IMR-90 (cell line): Measurements from ENCODE around the gene RUNX2. TPM values are rescaled to one million over a fixed set of nuclear protein-coding genes. Genes with fewer than 3 reads are reported as not detected.

ENCODE experiments used
- ATAC-seq: fragments of 200-7000 bp; cut with Tn5 transposase; 2 replicates; pipeline ENCODE4 v1.9.1; 2020; ENCODE audit warnings: low read depth, mild to moderate bottlenecking, moderate library complexity
- BruUV-seq: library from RNA; stranded (reverse); fragments of 400-500 nt; replicated peaks from 2 replicates; lab custom pipeline; 2021; lab: Mats Ljungman, UMichigan
- CTCF ChIA-PET: fragments of 300-600 bp; formaldehyde crosslinking; extraction: SDS; loops from one replicate; lab custom pipeline; 2021; ENCODE audit warnings: antibody characterized with exemption; lab: Yijun Ruan, JAX
- POLR2A ChIA-PET: fragments of 300-600 bp; sonication (Branson Sonifier 250); formaldehyde crosslinking; loops from one replicate; lab custom pipeline; 2022; ENCODE audit warnings: antibody characterized with exemption; ENCODE audit not compliant: unreplicated experiment; lab: Charles Lee
- DNase-seq: peaks from one replicate; pipeline ENCODE4 v3.0.0; 2013
- H2AFZ ChIP-seq: replicated peaks from 2 replicates; pipeline ENCODE3; 2013; ENCODE audit warnings: low read length, mild to moderate bottlenecking; ENCODE audit not compliant: poor library complexity
- H2AK5ac ChIP-seq: 2 replicates; pipeline ENCODE4 v1.6.1; 2013; ENCODE audit warnings: low read depth, low read length, inconsistent platforms
- H2AK9ac ChIP-seq: replicated peaks from 2 replicates; pipeline ENCODE3; 2013; ENCODE audit warnings: mild to moderate bottlenecking, low read depth, low read length, moderate library complexity; ENCODE audit not compliant: poor library complexity
- H2BK120ac ChIP-seq: 2 replicates; pipeline ENCODE4 v1.6.1; 2013; ENCODE audit warnings: low read depth, low read length, inconsistent platforms
- H2BK15ac ChIP-seq: 3 replicates; pipeline ENCODE4 v1.6.1; 2013; ENCODE audit warnings: low read depth, low read length, inconsistent platforms
- H2BK20ac ChIP-seq: 2 replicates; pipeline ENCODE4 v1.6.1; 2013; ENCODE audit warnings: low read depth, mild to moderate bottlenecking, inconsistent platforms, low read length, moderate library complexity
- H2BK5ac ChIP-seq: 2 replicates; pipeline ENCODE4 v1.6.1; 2013; ENCODE audit warnings: mild to moderate bottlenecking, low read depth, low read length, inconsistent platforms; ENCODE audit not compliant: poor library complexity, severe bottlenecking
- H3K14ac ChIP-seq: replicated peaks from 2 replicates; pipeline ENCODE4 v1.6.1; 2013; ENCODE audit warnings: low read depth, low read length, inconsistent platforms
- H3K18ac ChIP-seq: 2 replicates; pipeline ENCODE4 v1.6.1; 2013; ENCODE audit warnings: low read depth, low read length, control low read depth
- H3K23ac ChIP-seq: 2 replicates; pipeline ENCODE4 v1.6.1; 2013; ENCODE audit warnings: low read depth, low read length, inconsistent platforms
- H3K27ac ChIP-seq: 2 replicates; pipeline ENCODE4 v1.5.1; 2013; ENCODE audit warnings: mild to moderate bottlenecking, control low read depth, low read length; ENCODE audit not compliant: insufficient read depth
- H3K27me3 ChIP-seq: 2 replicates; pipeline ENCODE4 v1.6.1; 2013; ENCODE audit warnings: low read length; ENCODE audit not compliant: control insufficient read depth, insufficient read depth
- H3K36me3 ChIP-seq: 2 replicates; pipeline ENCODE4 v1.6.1; 2013; ENCODE audit warnings: low read length, mixed read lengths; ENCODE audit not compliant: control insufficient read depth, insufficient read depth
- H3K4ac ChIP-seq: 2 replicates; pipeline ENCODE4 v1.6.1; 2013; ENCODE audit warnings: low read depth, low read length, inconsistent platforms
- H3K4me1 ChIP-seq: 2 replicates; pipeline ENCODE4 v1.6.1; 2013; ENCODE audit warnings: low read length, mixed read lengths; ENCODE audit not compliant: control insufficient read depth, insufficient read depth
- H3K4me2 ChIP-seq: 2 replicates; pipeline ENCODE4 v1.6.1; 2013; ENCODE audit warnings: low read depth, mild to moderate bottlenecking, control low read depth, low read length, moderate library complexity
- H3K4me3 ChIP-seq: 2 replicates; pipeline ENCODE4 v1.5.1; 2013; ENCODE audit warnings: low read depth, mild to moderate bottlenecking, control low read depth, low read length, moderate library complexity; ENCODE audit not compliant: insufficient read depth
- H3K56ac ChIP-seq: 2 replicates; pipeline ENCODE4 v1.6.1; 2013; ENCODE audit warnings: low read length, inconsistent platforms; ENCODE audit not compliant: insufficient read depth; ENCODE audit errors: extremely low read depth
- H3K79me1 ChIP-seq, 2 experiments: 2 replicates each; pipeline ENCODE4 v1.6.1; 2013; ENCODE audit warnings: low read length in 2 of 2, inconsistent platforms in 1 of 2, low read depth in 1 of 2
- H3K9ac ChIP-seq: 2 replicates; pipeline ENCODE4 v1.6.1; 2013; ENCODE audit warnings: low read depth, low read length, control low read depth
- H3K9me1 ChIP-seq: 2 replicates; pipeline ENCODE4 v1.6.1; 2013; ENCODE audit warnings: low read length, inconsistent platforms; ENCODE audit not compliant: insufficient read depth
- H3K9me3 ChIP-seq: 2 replicates; pipeline ENCODE4 v1.6.1; 2013; ENCODE audit warnings: low read length; ENCODE audit not compliant: control insufficient read depth, insufficient read depth
- H4K20me1 ChIP-seq: 2 replicates; pipeline ENCODE4 v1.6.1; 2013; ENCODE audit warnings: low read length, inconsistent platforms; ENCODE audit not compliant: insufficient read depth
- H4K5ac ChIP-seq: 2 replicates; pipeline ENCODE4 v1.6.1; 2013; ENCODE audit warnings: mild to moderate bottlenecking, low read depth, low read length, control low read depth
- H4K8ac ChIP-seq, 2 experiments: 2 replicates each; pipeline ENCODE4 v1.6.1; 2013; ENCODE audit warnings: low read depth in 2 of 2, low read length in 2 of 2, control low read depth in 1 of 2, inconsistent platforms in 1 of 2
- H4K91ac ChIP-seq: 2 replicates; pipeline ENCODE4 v1.6.1; 2013; ENCODE audit warnings: low read depth, low read length, inconsistent platforms; ENCODE audit not compliant: insufficient read depth
- CHD1 ChIP-seq: IDR thresholded peaks from 2 replicates; pipeline ENCODE4 v1.6.1; 2012; ENCODE audit warnings: low read depth, low read length, improper control_type of control experiment
- CTCF ChIP-seq: conservative IDR thresholded peaks from 2 replicates; pipeline ENCODE4 v1.5.1; 2012; ENCODE audit warnings: mild to moderate bottlenecking, low read depth, low read length, improper control_type of control experiment
- ELK1 ChIP-seq: fragments of 150-350 bp; IDR thresholded peaks from 2 replicates; pipeline ENCODE4 v1.6.1; 2016; ENCODE audit warnings: low read depth, mild to moderate bottlenecking, low read length, moderate library complexity, borderline replicate concordance
- MAFK ChIP-seq: IDR thresholded peaks from 2 replicates; pipeline ENCODE4 v1.6.1; 2012; ENCODE audit warnings: low read depth, low read length, improper control_type of control experiment
- MAZ ChIP-seq: IDR thresholded peaks from 2 replicates; pipeline ENCODE4 v1.6.1; 2012; ENCODE audit warnings: low read depth, mild to moderate bottlenecking, low read length, improper control_type of control experiment, moderate library complexity, borderline replicate concordance
- MXI1 ChIP-seq: IDR thresholded peaks from 2 replicates; pipeline ENCODE4 v1.6.1; 2012; ENCODE audit warnings: low read depth, mild to moderate bottlenecking, low read length, moderate library complexity, borderline replicate concordance
- NFE2L2 ChIP-seq: fragments of 150-350 bp; IDR thresholded peaks from 2 replicates; pipeline ENCODE4 v1.6.1; 2016; ENCODE audit warnings: low read depth, mild to moderate bottlenecking, low read length
- POLR2A ChIP-seq: IDR thresholded peaks from 2 replicates; pipeline ENCODE4 v1.6.1; 2012; ENCODE audit warnings: mild to moderate bottlenecking, low read depth, low read length
- RFX5 ChIP-seq: IDR thresholded peaks from 2 replicates; pipeline ENCODE4 v1.8.0; 2012; ENCODE audit warnings: low read depth, mild to moderate bottlenecking, low read length, moderate library complexity
- SMC3 ChIP-seq: fragments of 150-350 bp; IDR thresholded peaks from 2 replicates; pipeline ENCODE4 v1.6.1; 2016; ENCODE audit warnings: low read depth, mild to moderate bottlenecking, antibody characterized with exemption, low read length, moderate library complexity
- WGBS, 2 experiments: methylation state at CpG; one replicate each; pipeline versions ENCODE4 v1.1.5 to v1.1.7; 2013; ENCODE audit warnings: missing lambda C conversion rate in 2 of 2; ENCODE audit not compliant: insufficient read length in 1 of 2; ENCODE audit errors: extremely low coverage in 2 of 2; 5-methylcytosine and 5-hydroxymethylcytosine counted together
- dilution Hi-C: fragments of 300-500 bp; cut with HindIII; formaldehyde crosslinking; loops from one replicate; pipeline ENCODE4 v1.14.3; 2018; ENCODE audit warnings: low sequenced_read_pairs; ENCODE audit not compliant: unreplicated experiment
- in situ Hi-C: fragments of 300-500 bp; cut with MboI; formaldehyde crosslinking; loops from 3 replicates; pipeline ENCODE4 v1.14.3; 2019; ENCODE audit warnings: low sequenced_read_pairs, inconsistent platforms, mixed read lengths
- intact Hi-C: fragments of 100-400 bp; cut with micrococcal nuclease; formaldehyde crosslinking; loops from 2 replicates; pipeline ENCODE4 v1.10.0; 2022
- polyA plus RNA-seq, 3 experiments: library from polyadenylated mRNA; depleted of rRNA; stranded (reverse); fragments of >200 nt; gene quantifications; 2 replicates each; pipeline ENCODE4 v1.2.3, GENCODE V29; 2012; ENCODE audit warnings: low replicate concordance in 1 of 3
- total RNA-seq: library from RNA; depleted of rRNA; stranded (reverse); fragments of >200 nt; gene quantifications from 2 replicates; pipeline ENCODE4 v1.2.3, GENCODE V29; 2012
- TF ChIP-seq, protein P1 (sequence below): fragments of 150-350 bp; IDR thresholded peaks from 2 replicates; pipeline ENCODE4 v1.6.1; 2017; ENCODE audit warnings: mild to moderate bottlenecking, antibody characterized with exemption, low read length, low read depth

RUNX2 gene
- total and polyA plus RNA-seq, 2 of the 4 experiments (the other 2 are of a cell fraction), result 2.3 to 4.7 TPM

GRCh38 chr6:45630801-45631200 is 302.7 kb downstream of the RUNX2 start:
- Histone ChIP-seq H3K14ac (peak overlapping the region; percentile 33), H2AFZ (peak overlapping the region; percentile 40), H3K4me3 (no peak overlapping the region), H4K5ac (peak overlapping the region; percentile 69; the same call in 1 of the 2 replicates), H3K9me3 (no peaks in the 10 kb centered on the region), H3K79me1 (no peaks in the 10 kb centered on the region), H3K4ac (peak overlapping the region; percentile 82), H4K8ac (peak overlapping the region in 1 of 2 experiments; percentile 64; a peak in 1 of 4 replicates), H4K91ac (peak overlapping the region; percentile 91), H3K23ac (peak overlapping the region; percentile 59; the same call in 1 of the 2 replicates), H2BK20ac (peak overlapping the region; percentile 89), H3K4me1 (peaks cover 18% of the 10 kb centered on the region), H2BK120ac (peak overlapping the region; percentile 83), H2AK5ac (no peak overlapping the region; the same call in 1 of the 2 replicates), H3K56ac (0 out of 2 replicates have a peak overlapping the region, but pooled peaks have one; percentile 12), H3K9ac (no peak overlapping the region), H2AK9ac (peak overlapping the region; percentile 68), H2BK5ac (peak overlapping the region; percentile 31), H3K36me3 (no peaks in the 10 kb centered on the region), H4K20me1 (no peaks in the 10 kb centered on the region), H3K27ac (peak overlapping the region; percentile 25; the same call in 1 of the 2 replicates), H3K4me2 (peak overlapping the region; percentile 28; the same call in 1 of the 2 replicates), H3K27me3 (no peaks in the 10 kb centered on the region), H3K9me1 (peaks cover 15% of the 10 kb centered on the region), H3K18ac (peak overlapping the region; percentile 79), H2BK15ac (peak overlapping the region; percentile 40; the same call in 1 of the 3 replicates)
- dilution Hi-C loops (no loop called here), intact Hi-C loops (loop anchor here (5.0 kb wide), 1 partner anchor 72 kb away; no protein-coding TSS in a partner anchor), in situ Hi-C loops (no loop called here)
- no TSS peak for BruUV-seq
- no peak for DNase-seq
- no peak for TF ChIP-seq MAZ
- no peak for TF ChIP-seq CHD1
- no peak for TF ChIP-seq CTCF
- no peak for TF ChIP-seq MXI1
- peak; percentile 43; the same call in 1 of the 2 replicates for TF ChIP-seq MAFK
- TF ChIP-seq NFE2L2, result peak; percentile 46; the same call in 1 of the 2 replicates
- TF ChIP-seq ELK1, result no peak
- TF ChIP-seq SMC3, result no peak
- no peak for TF ChIP-seq RFX5
- TF ChIP-seq, protein P1, sequence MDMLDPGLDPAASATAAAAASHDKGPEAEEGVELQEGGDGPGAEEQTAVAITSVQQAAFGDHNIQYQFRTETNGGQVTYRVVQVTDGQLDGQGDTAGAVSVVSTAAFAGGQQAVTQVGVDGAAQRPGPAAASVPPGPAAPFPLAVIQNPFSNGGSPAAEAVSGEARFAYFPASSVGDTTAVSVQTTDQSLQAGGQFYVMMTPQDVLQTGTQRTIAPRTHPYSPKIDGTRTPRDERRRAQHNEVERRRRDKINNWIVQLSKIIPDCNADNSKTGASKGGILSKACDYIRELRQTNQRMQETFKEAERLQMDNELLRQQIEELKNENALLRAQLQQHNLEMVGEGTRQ, result no peak
- TF ChIP-seq POLR2A, result no peak
- POLR2A ChIA-PET, result no interaction called here
- peak; percentile 59 for ATAC-seq
- CTCF ChIA-PET, result interaction anchor here (0.6 to 0.7 kb wide), 2 partner anchors 185 to 273 kb away, joined by 3 to 4 read pairs; no protein-coding TSS in a partner anchor
- WGBS, 2 experiments, result no CpG with 5 or more reads among the region's 4 CpGs
